Peyer's patch (tissue), 4 donors: ENCODE measurements around the gene CDH8.

ENCODE experiments used
- CTCF ChIP-seq, 6 experiments: fragments of 450-650 bp in 4 of 6; fragments of 200-600 bp in 2 of 6; sonication (generic) in 1 of 6; IDR thresholded peaks; one replicate each; pipeline ENCODE4 v1.5.1; 2017 to 2019; ENCODE audit warnings: antibody characterized with exemption in 6 of 6, mild to moderate bottlenecking in 3 of 6, moderate library complexity in 1 of 6
- POLR2A ChIP-seq, 2 donors: fragments of 450-650 bp; IDR thresholded peaks; one replicate each; pipeline ENCODE4 v1.5.1; 2017; ENCODE audit warnings: antibody characterized with exemption in 2 of 2, mild to moderate bottlenecking in 2 of 2, moderate library complexity in 2 of 2

- no peak for TF ChIP-seq CTCF (IDR thresholded peaks at IDR 0.05)
- no peak for TF ChIP-seq POLR2A (IDR thresholded peaks at IDR 0.05)
Observed at GRCh38 chr16:61831351-61831917, 204.8 kb downstream of the CDH8 start.
